GM13977 (cell line): Measurements from ENCODE around the gene HS3ST4.

Experiments used
- DNase-seq: peaks from one replicate; pipeline ENCODE4 v3.0.0; 2012; ENCODE audit warnings: low spot score
- in situ Hi-C: fragments of 300-500 bp; cut with MboI; formaldehyde crosslinking; loops from one replicate; pipeline ENCODE4 v1.12.0; 2022; ENCODE audit warnings: low sequenced_read_pairs, low pct_unique_long_range_greater_than_20kb, mixed read lengths, inconsistent platforms; ENCODE audit not compliant: unreplicated experiment
- TF ChIP-seq, protein P1 (sequence below): IDR thresholded peaks from 2 replicates; pipeline ENCODE4 v1.5.1; 2012; ENCODE audit warnings: mild to moderate bottlenecking, control low read depth; ENCODE audit not compliant: insufficient read depth; ENCODE audit errors: extremely low read depth, missing control alignments

HS3ST4 gene

GRCh38 chr16:25707553-25707952, 15.8 kb downstream of the HS3ST4 start:
- no peak for DNase-seq
- in situ Hi-C loops, result no loop called here
- TF ChIP-seq, protein P1, sequence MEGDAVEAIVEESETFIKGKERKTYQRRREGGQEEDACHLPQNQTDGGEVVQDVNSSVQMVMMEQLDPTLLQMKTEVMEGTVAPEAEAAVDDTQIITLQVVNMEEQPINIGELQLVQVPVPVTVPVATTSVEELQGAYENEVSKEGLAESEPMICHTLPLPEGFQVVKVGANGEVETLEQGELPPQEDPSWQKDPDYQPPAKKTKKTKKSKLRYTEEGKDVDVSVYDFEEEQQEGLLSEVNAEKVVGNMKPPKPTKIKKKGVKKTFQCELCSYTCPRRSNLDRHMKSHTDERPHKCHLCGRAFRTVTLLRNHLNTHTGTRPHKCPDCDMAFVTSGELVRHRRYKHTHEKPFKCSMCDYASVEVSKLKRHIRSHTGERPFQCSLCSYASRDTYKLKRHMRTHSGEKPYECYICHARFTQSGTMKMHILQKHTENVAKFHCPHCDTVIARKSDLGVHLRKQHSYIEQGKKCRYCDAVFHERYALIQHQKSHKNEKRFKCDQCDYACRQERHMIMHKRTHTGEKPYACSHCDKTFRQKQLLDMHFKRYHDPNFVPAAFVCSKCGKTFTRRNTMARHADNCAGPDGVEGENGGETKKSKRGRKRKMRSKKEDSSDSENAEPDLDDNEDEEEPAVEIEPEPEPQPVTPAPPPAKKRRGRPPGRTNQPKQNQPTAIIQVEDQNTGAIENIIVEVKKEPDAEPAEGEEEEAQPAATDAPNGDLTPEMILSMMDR, result no peak

- TF ChIP-seq, protein P1, result peak; percentile 58
- in situ Hi-C loops, result no loop called here
- DNase-seq, result peak; percentile 39
Measured at GRCh38 chr16:25707982-25708583, 16.3 kb downstream of the HS3ST4 start.

GRCh38 chr16:25709213-25709612, 17.5 kb downstream of the HS3ST4 start:
- TF ChIP-seq, protein P1, result no peak
- DNase-seq, result no peak
- in situ Hi-C loops, result no loop called here

DNA sequence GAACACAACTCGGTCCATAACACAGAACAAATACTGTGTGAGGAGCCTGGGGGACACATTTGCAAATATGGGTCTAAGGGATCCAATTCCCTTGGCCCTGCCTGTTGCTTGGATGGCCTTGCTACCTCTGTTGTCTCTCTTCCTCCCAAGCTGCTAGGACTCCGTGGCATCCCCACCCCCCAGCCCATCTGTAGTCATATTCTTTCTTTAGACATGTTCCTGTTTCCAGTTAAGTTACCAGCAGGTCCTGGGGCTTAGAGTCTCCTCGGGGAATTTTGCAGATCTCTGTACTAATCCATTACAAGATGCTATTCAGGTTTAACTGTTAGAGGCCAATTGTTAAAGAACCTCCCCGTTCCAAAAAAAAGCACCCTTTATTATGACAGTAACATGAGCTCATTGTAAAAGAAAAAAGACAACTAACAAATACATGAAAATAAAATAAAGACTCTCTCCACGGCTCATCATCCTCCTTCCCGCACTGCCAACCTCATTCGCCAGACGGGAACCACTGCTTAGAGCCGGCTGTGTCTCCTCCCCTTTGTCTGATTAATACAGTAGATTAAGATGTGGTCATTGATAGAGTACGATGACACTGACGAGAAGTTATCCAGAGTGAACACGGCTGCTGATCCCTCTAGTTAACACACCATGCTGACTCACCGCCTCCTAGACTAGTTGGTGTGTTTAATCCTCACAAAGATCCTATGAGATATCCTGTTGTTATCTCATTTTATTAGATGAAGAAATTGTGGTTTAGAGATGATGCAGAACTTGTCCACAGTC, 22.2 kb downstream of the HS3ST4 start:
- in situ Hi-C loops, result no loop called here

GRCh38 chr16:25716186-25716585, 24.4 kb downstream of the HS3ST4 start:
- in situ Hi-C loops, result no loop called here
- TF ChIP-seq, protein P1, result no peak
- no peak for DNase-seq

More for the DNA sequence above, 22.2 kb downstream of the HS3ST4 start:
- DNase-seq, result no peak
- TF ChIP-seq, protein P1, result no peak

DNA sequence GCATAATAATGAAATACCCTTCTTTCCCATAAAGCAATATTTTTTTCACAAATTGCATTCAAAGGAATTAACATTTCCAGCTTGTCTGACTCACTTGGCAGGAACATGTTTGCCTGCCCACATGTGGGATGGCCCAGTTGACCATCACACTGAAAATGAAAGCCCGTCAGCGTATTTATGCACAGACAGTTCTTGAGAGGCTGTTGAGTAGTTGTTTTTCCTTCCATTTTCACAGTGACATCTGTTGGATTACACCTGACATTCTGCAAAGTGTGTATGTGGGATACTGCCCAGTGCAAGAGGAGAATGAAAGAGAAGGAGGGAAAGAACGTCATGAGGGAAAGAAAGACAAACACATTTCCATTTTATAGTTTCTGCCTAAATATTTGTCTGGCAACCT, 29.7 kb downstream of the HS3ST4 start:
- in situ Hi-C loops, result no loop called here
- no peak for DNase-seq
- TF ChIP-seq, protein P1, result no peak
